H9 (cell line): Measurements from ENCODE around the gene TTC28. TPM values are rescaled to one million over a fixed set of nuclear protein-coding genes. Genes with fewer than 3 reads are reported as not detected.

Experiments used
- DNase-seq: peaks from one replicate; pipeline ENCODE4 v3.0.0-alpha.2; 2017
- H2AFZ ChIP-seq: one replicate; pipeline ENCODE4 v1.6.1; 2013; ENCODE audit warnings: mild to moderate bottlenecking, low read length, control low read depth, moderate library complexity
- H2AK5ac ChIP-seq: 2 replicates; pipeline ENCODE4 v1.6.1; 2013; ENCODE audit warnings: low read length, control low read depth, mixed read lengths; ENCODE audit not compliant: insufficient read length
- H2BK120ac ChIP-seq: one replicate; pipeline ENCODE4 v1.6.1; 2013; ENCODE audit warnings: low read depth, mild to moderate bottlenecking, low read length, control low read depth, inconsistent platforms; ENCODE audit not compliant: poor library complexity, severe bottlenecking
- H2BK12ac ChIP-seq: 2 replicates; pipeline ENCODE4 v1.6.1; 2013; ENCODE audit warnings: low read length, control low read depth, mixed read lengths, low read depth; ENCODE audit not compliant: insufficient read length
- H2BK15ac ChIP-seq: 2 replicates; pipeline ENCODE4 v1.6.1; 2013; ENCODE audit warnings: low read depth, low read length, control low read depth
- H2BK20ac ChIP-seq: one replicate; pipeline ENCODE4 v1.6.1; 2013; ENCODE audit warnings: low read depth, mild to moderate bottlenecking, low read length, control low read depth, inconsistent platforms; ENCODE audit not compliant: poor library complexity, severe bottlenecking
- H2BK5ac ChIP-seq: 2 replicates; pipeline ENCODE4 v1.6.1; 2013; ENCODE audit warnings: low read length, control low read depth, mixed read lengths; ENCODE audit not compliant: insufficient read length
- H3K14ac ChIP-seq: 2 replicates; pipeline ENCODE4 v1.6.1; 2013; ENCODE audit warnings: low read length, control low read depth; ENCODE audit not compliant: insufficient read depth
- H3K18ac ChIP-seq: 2 replicates; pipeline ENCODE4 v1.6.1; 2013; ENCODE audit warnings: low read depth, mild to moderate bottlenecking, mixed read lengths, low read length, control low read depth; ENCODE audit not compliant: insufficient read length
- H3K23ac ChIP-seq: 2 replicates; pipeline ENCODE4 v1.6.1; 2013; ENCODE audit warnings: low read length, control low read depth, mixed read lengths, low read depth; ENCODE audit not compliant: insufficient read length
- H3K23me2 ChIP-seq: 2 replicates; pipeline ENCODE4 v1.6.1; 2013; ENCODE audit warnings: low read depth, mild to moderate bottlenecking, mixed read lengths, low read length, control low read depth; ENCODE audit not compliant: insufficient read length, poor library complexity, severe bottlenecking
- H3K27ac ChIP-seq: 2 replicates; pipeline ENCODE4 v1.5.1; 2013; ENCODE audit warnings: low read length, control low read depth, mixed read lengths, low read depth; ENCODE audit not compliant: insufficient read length
- H3K27me3 ChIP-seq: 2 replicates; pipeline ENCODE4 v1.6.1; 2013; ENCODE audit warnings: low read length, control low read depth, inconsistent platforms; ENCODE audit not compliant: insufficient read depth
- H3K4ac ChIP-seq: 2 replicates; pipeline ENCODE4 v1.6.1; 2013; ENCODE audit warnings: low read depth, mild to moderate bottlenecking, control low read depth, inconsistent platforms, low read length, moderate library complexity
- H3K4me1 ChIP-seq: 2 replicates; pipeline ENCODE4 v1.6.1; 2013; ENCODE audit warnings: low read length, control low read depth, inconsistent platforms; ENCODE audit not compliant: insufficient read depth
- H3K4me2 ChIP-seq: 2 replicates; pipeline ENCODE4 v1.6.1; 2013; ENCODE audit warnings: low read length, control low read depth, mixed read lengths; ENCODE audit not compliant: insufficient read length, insufficient read depth
- H3K56ac ChIP-seq: 2 replicates; pipeline ENCODE4 v1.6.1; 2013; ENCODE audit warnings: low read depth, mild to moderate bottlenecking, mixed read lengths, low read length, control low read depth; ENCODE audit not compliant: insufficient read length
- H3K79me1 ChIP-seq: 2 replicates; pipeline ENCODE4 v1.6.1; 2013; ENCODE audit warnings: low read depth, mild to moderate bottlenecking, moderate library complexity, low read length, control low read depth, inconsistent platforms; ENCODE audit not compliant: insufficient read depth, poor library complexity, severe bottlenecking
- H3K79me2 ChIP-seq: 2 replicates; pipeline ENCODE4 v1.6.1; 2013; ENCODE audit warnings: low read length, control low read depth, inconsistent platforms; ENCODE audit not compliant: insufficient read depth
- H3K9ac ChIP-seq: 2 replicates; pipeline ENCODE4 v1.6.1; 2013; ENCODE audit warnings: low read length, control low read depth, mixed read lengths; ENCODE audit not compliant: insufficient read length; ENCODE audit errors: extremely low read depth
- H3K9me3 ChIP-seq: one replicate; pipeline ENCODE4 v1.6.1; 2013; ENCODE audit warnings: low read depth, low read length, inconsistent platforms; ENCODE audit not compliant: control insufficient read depth
- H3T11ph ChIP-seq: one replicate; pipeline ENCODE4 v1.6.1; 2013; ENCODE audit warnings: mild to moderate bottlenecking, low read length, control low read depth, inconsistent platforms
- H4K20me1 ChIP-seq: one replicate; pipeline ENCODE4 v1.6.1; 2013; ENCODE audit not compliant: control insufficient read depth, insufficient read length, insufficient read depth
- H4K5ac ChIP-seq: 2 replicates; pipeline ENCODE4 v1.6.1; 2013; ENCODE audit warnings: low read depth, mild to moderate bottlenecking, mixed read lengths, low read length, control low read depth; ENCODE audit not compliant: insufficient read length
- H4K8ac ChIP-seq: replicated peaks from 2 replicates; pipeline ENCODE4 v1.6.1; 2013; ENCODE audit warnings: low read length, control low read depth, mixed read lengths, low read depth; ENCODE audit not compliant: insufficient read length
- H4K91ac ChIP-seq: 2 replicates; pipeline ENCODE4 v1.6.1; 2013; ENCODE audit warnings: low read depth, mild to moderate bottlenecking, moderate library complexity, mixed read lengths, low read length, control low read depth; ENCODE audit not compliant: insufficient read length
- H3K27ac Mint-ChIP-seq, 3 experiments: 2 replicates in 2 of 3; 3 replicates in 1 of 3; pipeline ENCODE4 v1.8.0; 2020 to 2021; ENCODE audit warnings: mixed read lengths in 3 of 3, mild to moderate bottlenecking in 1 of 3, moderate library complexity in 1 of 3
- H3K27me3 Mint-ChIP-seq: 2 replicates; pipeline ENCODE4 v1.8.0; 2021; ENCODE audit warnings: low read depth, mild to moderate bottlenecking, moderate library complexity, mixed read lengths
- H3K36me3 Mint-ChIP-seq, 3 experiments: 2 replicates in 2 of 3; 3 replicates in 1 of 3; pipeline ENCODE4 v1.8.0; 2020 to 2021; ENCODE audit warnings: low read depth in 3 of 3, mixed read lengths in 3 of 3; ENCODE audit not compliant: insufficient read depth in 1 of 3
- H3K4me1 Mint-ChIP-seq, 2 experiments: 2 replicates each; pipeline ENCODE4 v1.8.0; 2020; ENCODE audit warnings: mixed read lengths in 2 of 2
- H3K4me3 Mint-ChIP-seq, 2 experiments: 2 replicates in 1 of 2; 3 replicates in 1 of 2; pipeline ENCODE4 v1.8.0; 2020 to 2021; ENCODE audit warnings: mild to moderate bottlenecking in 2 of 2, mixed read lengths in 2 of 2, moderate library complexity in 1 of 2
- H3K9me3 Mint-ChIP-seq, 2 experiments: 2 replicates in 1 of 2; 3 replicates in 1 of 2; pipeline ENCODE4 v1.8.0; 2020; ENCODE audit warnings: mild to moderate bottlenecking in 2 of 2, mixed read lengths in 2 of 2, moderate library complexity in 1 of 2
- WGBS: extraction: QIAGEN DNeasy Blood & Tissue Kit; methylation state at CpG from one replicate; pipeline ENCODE4 v1.1.7; 2013; ENCODE audit warnings: missing lambda C conversion rate, low lambda C conversion rate, mixed read lengths; ENCODE audit not compliant: insufficient read length; ENCODE audit errors: extremely low coverage; 5-methylcytosine and 5-hydroxymethylcytosine counted together
- total RNA-seq: library from RNA; stranded (reverse); gene quantifications from 2 replicates; pipeline ENCODE4 v1.2.1, GENCODE V29; 2021
- TF ChIP-seq, protein P1 (sequence below): fragments of 200-600 bp; sonication (generic); conservative IDR thresholded peaks from 3 replicates; pipeline ENCODE4 v1.8.0; 2021; ENCODE audit warnings: antibody characterized with exemption, mild to moderate bottlenecking

TTC28 gene
- total RNA-seq, 1 experiment from 2014 or later = 13.6 TPM

DNA sequence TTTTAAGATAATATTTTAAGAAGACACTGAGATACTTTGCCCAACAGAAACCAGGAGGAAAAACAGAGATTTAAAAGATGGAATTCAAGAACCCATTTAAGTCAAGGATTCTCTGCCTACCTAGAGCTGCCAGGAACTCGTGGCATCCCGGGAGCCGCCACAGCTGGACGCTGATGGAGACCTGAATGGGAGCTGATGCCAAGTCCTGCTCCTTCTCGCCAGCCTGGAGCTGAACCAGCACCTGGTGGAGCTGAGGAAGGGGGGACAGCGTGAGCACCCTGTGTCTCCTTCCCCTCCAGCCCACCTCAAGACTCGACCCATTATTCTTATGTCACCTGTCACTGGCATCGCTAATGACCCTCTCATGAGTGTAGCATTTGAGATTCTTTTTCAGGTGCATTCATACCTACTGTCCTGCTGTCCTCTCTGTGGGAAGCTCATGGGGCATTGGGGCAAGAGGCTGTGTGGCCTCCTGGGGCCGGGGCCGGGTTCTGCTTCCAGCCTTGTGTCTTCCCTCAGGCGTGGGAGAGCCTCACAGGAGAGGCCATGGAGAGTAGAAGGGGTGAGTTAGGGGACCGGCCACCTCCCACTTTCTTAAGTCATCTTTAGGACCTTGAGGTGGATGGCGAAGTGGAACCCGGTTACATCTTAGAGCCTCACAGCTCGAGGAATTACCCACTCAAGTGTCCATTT lies 689.7 kb downstream of the TTC28 start:
- no peak overlapping the region for H3K14ac ChIP-seq
- Mint-ChIP-seq H3K4me1 (peaks cover 17 to 23% of the 10 kb centered on the region in 2 experiments), H3K27me3 (no peaks in the 10 kb centered on the region), H3K36me3 (peaks cover 0 to 6% (median 4%) of the 10 kb centered on the region in 3 experiments; a peak in 2 of 7 replicates), H3K9me3 (no peaks in the 10 kb centered on the region), H3K27ac (no peak overlapping the region), H3K4me3 (no peak overlapping the region)
- no peak overlapping the region for H2BK15ac ChIP-seq
- H2AK5ac ChIP-seq = no peak overlapping the region
- DNase-seq = peak; percentile 24
- H3K4me1 ChIP-seq = peaks cover 3% of the 10 kb centered on the region; the same call in 1 of the 2 replicates
- no peak overlapping the region for H2BK120ac ChIP-seq
- no peak overlapping the region for H3K23ac ChIP-seq
- no peak overlapping the region for H3K9ac ChIP-seq
- H4K8ac ChIP-seq = no peak overlapping the region
- H2BK20ac ChIP-seq = no peak overlapping the region
- H3K9me3 ChIP-seq = no peaks in the 10 kb centered on the region
- H3K27me3 ChIP-seq = no peaks in the 10 kb centered on the region
- H4K91ac ChIP-seq = no peak overlapping the region
- no peaks in the 10 kb centered on the region for H4K20me1 ChIP-seq
- no peaks in the 10 kb centered on the region for H3K79me2 ChIP-seq
- H2BK5ac ChIP-seq = no peak overlapping the region
- no peak overlapping the region for H3K18ac ChIP-seq
- no peak overlapping the region for H3K56ac ChIP-seq
- peaks cover 3% of the 10 kb centered on the region for H3K23me2 ChIP-seq
- no peak overlapping the region for H4K5ac ChIP-seq
- no peak overlapping the region for H3T11ph ChIP-seq
- H2BK12ac ChIP-seq = no peak overlapping the region
- H2AFZ ChIP-seq = no peak overlapping the region
- TF ChIP-seq, protein P1, sequence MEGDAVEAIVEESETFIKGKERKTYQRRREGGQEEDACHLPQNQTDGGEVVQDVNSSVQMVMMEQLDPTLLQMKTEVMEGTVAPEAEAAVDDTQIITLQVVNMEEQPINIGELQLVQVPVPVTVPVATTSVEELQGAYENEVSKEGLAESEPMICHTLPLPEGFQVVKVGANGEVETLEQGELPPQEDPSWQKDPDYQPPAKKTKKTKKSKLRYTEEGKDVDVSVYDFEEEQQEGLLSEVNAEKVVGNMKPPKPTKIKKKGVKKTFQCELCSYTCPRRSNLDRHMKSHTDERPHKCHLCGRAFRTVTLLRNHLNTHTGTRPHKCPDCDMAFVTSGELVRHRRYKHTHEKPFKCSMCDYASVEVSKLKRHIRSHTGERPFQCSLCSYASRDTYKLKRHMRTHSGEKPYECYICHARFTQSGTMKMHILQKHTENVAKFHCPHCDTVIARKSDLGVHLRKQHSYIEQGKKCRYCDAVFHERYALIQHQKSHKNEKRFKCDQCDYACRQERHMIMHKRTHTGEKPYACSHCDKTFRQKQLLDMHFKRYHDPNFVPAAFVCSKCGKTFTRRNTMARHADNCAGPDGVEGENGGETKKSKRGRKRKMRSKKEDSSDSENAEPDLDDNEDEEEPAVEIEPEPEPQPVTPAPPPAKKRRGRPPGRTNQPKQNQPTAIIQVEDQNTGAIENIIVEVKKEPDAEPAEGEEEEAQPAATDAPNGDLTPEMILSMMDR = no peak
- H3K4me2 ChIP-seq = no peak overlapping the region
- no peak overlapping the region for H3K27ac ChIP-seq
- no CpG with 5 or more reads among the region's 15 CpGs for WGBS
- H3K79me1 ChIP-seq = no peaks in the 10 kb centered on the region
- no peak overlapping the region for H3K4ac ChIP-seq
